ENCODE measurements around the gene ZNF302. TPM values are rescaled to one million over a fixed set of nuclear protein-coding genes. Genes with fewer than 3 reads are reported as not detected.

Gene ZNF302
- total RNA-seq, 2 donors from 2014 or later: 21.3 to 30.9 TPM

- no peaks in the 10 kb centered on the region for H3K27me3 ChIP-seq (replicated peaks; ENCODE audit: insufficient read depth)
- H3K27ac ChIP-seq: no peak overlapping the region
- H3K9me3 ChIP-seq: no peaks in the 10 kb centered on the region
- TF ChIP-seq CTCF (IDR thresholded peaks at IDR 0.05): peak; percentile 78
- DNase-seq (ENCODE audit: low spot score): no peak
- no peak for ATAC-seq (ENCODE audit: insufficient number of reproducible peaks, low FRiP score, low read depth)
- H3K36me3 ChIP-seq: no peaks in the 10 kb centered on the region
- no peak overlapping the region for H3K4me3 ChIP-seq
- H3K4me1 ChIP-seq (ENCODE audit: control insufficient read depth in 1 of 2, low read depth in 2 of 2): no peaks in the 10 kb centered on the region
These were observed 35.1 kb downstream of the ZNF302 start for GRCh38 chr19:34712395-34713261.

GRCh38 chr19:34713262-34713637 is 35.8 kb downstream of the ZNF302 start:
- Histone ChIP-seq H3K9me3 (no peaks in the 10 kb centered on the region), H3K4me1 (ENCODE audit: control insufficient read depth in 1 of 2, low read depth in 2 of 2) (no peaks in the 10 kb centered on the region), H3K27ac (no peak overlapping the region), H3K27me3 (replicated peaks; ENCODE audit: insufficient read depth) (no peaks in the 10 kb centered on the region), H3K36me3 (no peaks in the 10 kb centered on the region), H3K4me3 (no peak overlapping the region)
- no peak for DNase-seq (ENCODE audit: low spot score)
- ATAC-seq (ENCODE audit: insufficient number of reproducible peaks, low FRiP score, low read depth): no peak
- TF ChIP-seq CTCF (IDR thresholded peaks at IDR 0.05): no peak

DNA sequence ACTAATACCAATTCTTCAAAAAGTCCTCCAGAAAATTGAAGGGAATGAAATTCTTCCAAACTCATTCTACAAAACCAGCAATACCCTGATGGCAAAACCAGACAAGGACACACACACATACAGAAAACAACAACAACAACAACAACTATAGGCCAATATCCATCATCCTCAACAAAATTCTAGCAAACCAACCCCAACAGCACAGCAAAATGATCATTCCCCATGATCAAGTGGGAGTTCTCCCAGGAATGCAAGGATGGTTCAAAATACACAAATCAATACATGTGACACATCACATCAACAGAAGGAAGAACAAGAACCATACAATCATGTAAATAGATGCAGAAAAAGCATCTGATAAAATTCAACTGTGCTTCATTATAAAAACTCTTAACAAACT is 37.9 kb downstream of the ZNF302 start:
- ATAC-seq (ENCODE audit: insufficient number of reproducible peaks, low FRiP score, low read depth) (no peak), DNase-seq (ENCODE audit: low spot score) (no peak)
- TF ChIP-seq CTCF (IDR thresholded peaks at IDR 0.05): no peak
- Histone ChIP-seq H3K27ac (no peak overlapping the region), H3K4me3 (no peak overlapping the region), H3K4me1 (ENCODE audit: control insufficient read depth in 1 of 2, low read depth in 2 of 2) (no peaks in the 10 kb centered on the region), H3K9me3 (no peaks in the 10 kb centered on the region), H3K36me3 (no peaks in the 10 kb centered on the region), H3K27me3 (replicated peaks; ENCODE audit: insufficient read depth) (no peaks in the 10 kb centered on the region)

DNA sequence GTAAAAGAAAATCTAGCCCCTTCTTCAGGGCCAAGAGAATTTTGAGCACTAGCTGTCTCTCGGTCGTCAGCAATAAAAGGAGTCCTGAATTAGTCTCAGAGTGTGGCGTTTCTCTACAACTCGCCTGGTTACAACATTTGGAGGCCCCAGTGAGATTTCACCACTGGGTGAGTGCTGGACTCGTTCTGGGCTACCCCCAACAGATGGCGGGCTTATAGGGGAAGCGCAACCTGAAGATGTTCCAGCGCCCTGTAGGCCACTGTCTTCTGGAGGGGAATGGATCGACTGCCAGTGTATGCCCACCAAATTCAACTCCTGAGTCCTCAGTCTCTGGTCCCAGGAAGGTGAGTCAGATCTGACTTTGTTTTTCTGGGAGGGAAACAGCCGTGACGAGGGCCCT is 44.9 kb downstream of the ZNF302 start:
- no peak for TF ChIP-seq CTCF (IDR thresholded peaks at IDR 0.05)

GRCh38 chr19:34725400-34725799 is 47.9 kb downstream of the ZNF302 start:
- Histone ChIP-seq H3K4me3 (no peak overlapping the region), H3K27me3 (replicated peaks; ENCODE audit: insufficient read depth) (no peaks in the 10 kb centered on the region), H3K9me3 (no peaks in the 10 kb centered on the region), H3K36me3 (no peaks in the 10 kb centered on the region), H3K27ac (no peak overlapping the region), H3K4me1 (ENCODE audit: control insufficient read depth in 1 of 2, low read depth in 2 of 2) (no peaks in the 10 kb centered on the region)
- ATAC-seq (ENCODE audit: insufficient number of reproducible peaks, low FRiP score, low read depth) (no peak), DNase-seq (ENCODE audit: low spot score) (no peak)
- TF ChIP-seq CTCF (IDR thresholded peaks at IDR 0.05): no peak

More for the DNA sequence above, 44.9 kb downstream of the ZNF302 start:
- Histone ChIP-seq H3K27me3 (replicated peaks; ENCODE audit: insufficient read depth) (no peaks in the 10 kb centered on the region), H3K27ac (no peak overlapping the region), H3K4me3 (no peak overlapping the region), H3K36me3 (no peaks in the 10 kb centered on the region), H3K4me1 (ENCODE audit: control insufficient read depth in 1 of 2, low read depth in 2 of 2) (no peaks in the 10 kb centered on the region), H3K9me3 (no peaks in the 10 kb centered on the region)
- no peak for ATAC-seq (ENCODE audit: insufficient number of reproducible peaks, low FRiP score, low read depth)
- DNase-seq (ENCODE audit: low spot score): no peak

Data from thoracic aorta (tissue), 2 donors.